Cardiac muscle cell (in vitro differentiated cells and primary cell): Measurements from ENCODE around the gene MAGEB2. TPM values are rescaled to one million over a fixed set of nuclear protein-coding genes. Genes with fewer than 3 reads are reported as not detected.

Experiments used
- DNase-seq, 2 donors: peaks; one replicate each; pipeline versions ENCODE4 v3.0.0 to v3.0.0-alpha.2; 2010 to 2017; ENCODE audit warnings: low read depth in 1 of 2, low spot score in 1 of 2
- H3K27ac ChIP-seq: fragments of 200-600 bp; sonication (generic); 2 replicates; pipeline ENCODE4 v1.5.1; 2016
- H3K27me3 ChIP-seq: fragments of 200-600 bp; sonication (generic); 2 replicates; pipeline ENCODE4 v1.6.0; 2016; ENCODE audit warnings: control low read depth
- H3K36me3 ChIP-seq: fragments of 200-600 bp; sonication (generic); 2 replicates; pipeline ENCODE4 v1.5.1; 2016; ENCODE audit warnings: control low read depth
- H3K4me1 ChIP-seq: fragments of 200-600 bp; sonication (generic); 2 replicates; pipeline ENCODE4 v1.8.1; 2017; ENCODE audit warnings: low read depth, mild to moderate bottlenecking, mixed run types
- H3K4me3 ChIP-seq: fragments of 200-600 bp; sonication (generic); 2 replicates; pipeline ENCODE4 v1.5.1; 2016; ENCODE audit warnings: mild to moderate bottlenecking
- H3K9me3 ChIP-seq: fragments of 200-600 bp; sonication (generic); 2 replicates; pipeline ENCODE4 v1.5.1; 2017; ENCODE audit warnings: low read depth, mild to moderate bottlenecking, control low read depth
- CTCF ChIP-seq: IDR thresholded peaks from 2 replicates; pipeline ENCODE4 v1.5.1; 2012; ENCODE audit warnings: low read depth, mild to moderate bottlenecking, low read length
- polyA plus RNA-seq: library from polyadenylated mRNA; unstranded; fragments of >200 nt; fragmentation: Nextera tagmentation; extraction: Ambion mirVana; gene quantifications from 2 replicates; pipeline ENCODE4 v1.2.1, GENCODE V29; 2016
- total RNA-seq: library from RNA; depleted of rRNA; stranded (reverse); fragments of >200 nt; gene quantifications from 2 replicates; pipeline ENCODE4 v1.2.3, GENCODE V29; 2016

The MAGEB2 gene
- total and polyA plus RNA-seq, 2 experiments from 2014 or later = not detected

- no peak for TF ChIP-seq CTCF
Measured at GRCh38 chrX:30228526-30228925, 13.2 kb downstream of the MAGEB2 start.

DNA sequence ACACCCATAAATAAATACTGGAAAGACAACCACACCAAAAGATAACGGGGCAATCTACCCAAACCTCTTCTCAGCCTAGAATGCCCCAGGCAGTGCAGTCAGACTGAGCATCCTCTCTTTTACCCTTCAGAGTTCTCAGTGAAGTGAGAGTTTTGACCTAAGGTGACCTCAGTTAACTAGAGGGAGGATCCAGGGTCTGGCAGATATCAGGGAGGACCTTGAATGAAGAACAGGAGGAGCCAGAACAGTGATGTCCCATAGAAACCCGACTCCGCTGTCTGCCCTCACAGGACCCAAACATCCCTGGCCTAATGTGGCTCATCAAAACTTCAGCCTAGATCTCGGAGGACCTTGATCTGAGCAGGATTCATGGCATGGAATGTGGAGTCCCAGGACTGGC is 15.0 kb downstream of the MAGEB2 start, which contains the start of gene MAGEB3:
Gene MAGEB3 (plus strand): TSS at position 263 of the 400 bp plus-strand sequence. CDS start 5,268 bp downstream, outside the sequence.
- H3K27ac ChIP-seq = no peak within 1 kb of the TSS
- no peak for TF ChIP-seq CTCF
- no peaks in the 10 kb centered on the region for H3K4me1 ChIP-seq
- H3K9me3 ChIP-seq = no peaks in the 10 kb centered on the region
- H3K27me3 ChIP-seq = no peaks in the 10 kb centered on the region
- no peaks in the 10 kb centered on the region for H3K36me3 ChIP-seq
- H3K4me3 ChIP-seq = no peak within 1 kb of the TSS
- DNase-seq = peak in 1 of 2 donors; percentile 5

More at GRCh38 chrX:30228526-30228925, 13.2 kb downstream of the MAGEB2 start:
- H3K4me1 ChIP-seq = peaks cover 12% of the 10 kb centered on the region
- H3K4me3 ChIP-seq = no peak overlapping the region
- no peak overlapping the region for H3K27ac ChIP-seq
- no peaks in the 10 kb centered on the region for H3K27me3 ChIP-seq
- DNase-seq = no peak
- H3K36me3 ChIP-seq = no peaks in the 10 kb centered on the region
- H3K9me3 ChIP-seq = no peaks in the 10 kb centered on the region

GRCh38 chrX:30241724-30242415 is 26.5 kb downstream of the MAGEB2 start, which contains the start of gene MAGEB4:
Gene MAGEB4, plus strand, starts transcription at chrX:30242000. Its CDS starts 136 bp downstream, at chrX:30242136.
- Histone ChIP-seq H3K4me1 (no peaks in the 10 kb centered on the region), H3K4me3 (no peak within 1 kb of the TSS), H3K27me3 (no peaks in the 10 kb centered on the region), H3K9me3 (no peaks in the 10 kb centered on the region), H3K27ac (no peak within 1 kb of the TSS), H3K36me3 (no peaks in the 10 kb centered on the region)
- TF ChIP-seq CTCF = no peak
- no peak for DNase-seq

DNA sequence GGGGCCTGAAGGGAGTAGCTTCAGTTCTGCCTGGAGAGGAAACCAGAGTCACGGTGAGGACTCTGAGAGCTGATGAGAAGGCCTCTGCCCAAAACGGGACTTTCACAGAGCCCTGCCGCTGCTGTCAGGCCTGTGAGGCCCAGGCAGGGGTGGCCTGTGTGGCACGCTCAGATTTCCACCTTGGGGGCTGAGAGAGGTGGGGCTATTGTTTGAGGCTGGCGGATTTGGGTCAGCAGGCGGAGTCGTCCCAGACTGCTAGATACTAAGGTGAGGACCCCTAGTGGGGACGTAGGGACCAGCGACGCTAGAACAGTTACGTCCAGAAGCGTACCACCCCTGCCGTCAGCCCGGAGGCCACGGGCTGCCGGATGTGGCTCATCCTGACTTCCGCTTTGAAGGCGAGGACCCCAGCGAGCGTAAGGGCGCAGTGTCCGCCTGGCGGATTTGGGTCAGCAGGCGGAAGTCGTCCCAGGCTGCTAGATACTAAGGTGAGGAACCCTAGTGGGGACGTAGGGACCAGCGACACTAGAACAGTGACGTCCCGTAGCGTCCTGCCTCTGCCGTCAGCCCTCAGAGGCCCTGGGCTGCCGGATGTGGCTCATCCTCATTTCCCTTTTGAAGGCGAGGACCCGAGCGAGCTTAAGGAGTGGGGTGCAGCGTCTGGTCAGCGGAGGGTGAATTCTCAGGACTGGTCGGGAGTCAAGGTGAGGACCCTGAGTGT is 31.6 kb downstream of the MAGEB2 start, which contains the start of gene MAGEB1:
Gene MAGEB1 (plus strand): TSS at position 378 of the 721 bp plus-strand sequence. CDS start 3,348 bp downstream, outside the sequence.
- no peak for DNase-seq
- Histone ChIP-seq H3K4me3 (no peak within 1 kb of the TSS), H3K27ac (no peak within 1 kb of the TSS), H3K27me3 (no peaks in the 10 kb centered on the region), H3K36me3 (no peaks in the 10 kb centered on the region), H3K9me3 (no peaks in the 10 kb centered on the region), H3K4me1 (no peaks in the 10 kb centered on the region)
- TF ChIP-seq CTCF = no peak

DNA sequence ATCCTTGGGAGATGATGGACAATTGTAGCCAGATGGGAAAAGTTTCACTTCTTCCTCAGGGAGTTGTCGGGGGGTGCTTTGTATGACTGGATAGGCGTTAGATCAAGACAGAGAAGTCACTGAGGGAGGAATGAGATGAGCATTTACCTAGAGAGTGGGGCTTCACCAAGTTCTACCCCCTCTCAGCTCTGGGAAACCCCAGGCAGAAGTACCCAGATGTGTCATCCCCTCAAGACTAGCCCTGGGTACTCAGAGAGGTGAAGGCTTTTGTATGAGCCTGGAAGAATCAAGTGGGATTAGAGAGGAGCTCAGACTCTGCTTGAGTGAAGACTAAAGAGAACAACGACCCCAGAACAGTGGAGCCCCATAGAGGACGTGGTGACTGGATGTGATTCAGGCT is 33.5 kb downstream of the MAGEB2 start:
- H3K27me3 ChIP-seq = no peaks in the 10 kb centered on the region
- no peak overlapping the region for H3K4me3 ChIP-seq
- H3K9me3 ChIP-seq = no peaks in the 10 kb centered on the region
- no peaks in the 10 kb centered on the region for H3K36me3 ChIP-seq
- no peak for DNase-seq
- H3K27ac ChIP-seq = no peak overlapping the region
- no peak for TF ChIP-seq CTCF
- H3K4me1 ChIP-seq = no peaks in the 10 kb centered on the region
